HL-60 (cell line): Measurements from ENCODE around the gene SLC51B.

Experiments used
- CTCF ChIP-seq: IDR thresholded peaks from one replicate; pipeline ENCODE4 v1.5.1; 2011; ENCODE audit warnings: low read length, control low read depth, inconsistent platforms; ENCODE audit not compliant: insufficient read depth
- SPI1 ChIP-seq: IDR thresholded peaks from 2 replicates; pipeline ENCODE4 v1.6.1; 2012; ENCODE audit warnings: low read depth, mild to moderate bottlenecking, borderline replicate concordance

GRCh38 chr15:65038836-65039235 is 6.4 kb upstream of the SLC51B start:
- no peak for TF ChIP-seq CTCF
- TF ChIP-seq SPI1 = no peak
